Ureter (tissue), 1 donor: ENCODE data around the gene CLIC1. TPM values are rescaled to one million over a fixed set of nuclear protein-coding genes. Genes with fewer than 3 reads are reported as not detected.

Source experiments
- DNase-seq: peaks from one replicate; pipeline ENCODE4 v3.0.0-alpha.2; 2020; ENCODE audit warnings: low spot score
- total RNA-seq: library from RNA; stranded (reverse); gene quantifications from one replicate; pipeline ENCODE4 v1.2.4, GENCODE V29; 2023
- donor health status: DM: yes; HTN: yes; CAD: no.

CLIC1 gene
- total RNA-seq, 1 donor from 2014 or later, result 276 TPM

DNA sequence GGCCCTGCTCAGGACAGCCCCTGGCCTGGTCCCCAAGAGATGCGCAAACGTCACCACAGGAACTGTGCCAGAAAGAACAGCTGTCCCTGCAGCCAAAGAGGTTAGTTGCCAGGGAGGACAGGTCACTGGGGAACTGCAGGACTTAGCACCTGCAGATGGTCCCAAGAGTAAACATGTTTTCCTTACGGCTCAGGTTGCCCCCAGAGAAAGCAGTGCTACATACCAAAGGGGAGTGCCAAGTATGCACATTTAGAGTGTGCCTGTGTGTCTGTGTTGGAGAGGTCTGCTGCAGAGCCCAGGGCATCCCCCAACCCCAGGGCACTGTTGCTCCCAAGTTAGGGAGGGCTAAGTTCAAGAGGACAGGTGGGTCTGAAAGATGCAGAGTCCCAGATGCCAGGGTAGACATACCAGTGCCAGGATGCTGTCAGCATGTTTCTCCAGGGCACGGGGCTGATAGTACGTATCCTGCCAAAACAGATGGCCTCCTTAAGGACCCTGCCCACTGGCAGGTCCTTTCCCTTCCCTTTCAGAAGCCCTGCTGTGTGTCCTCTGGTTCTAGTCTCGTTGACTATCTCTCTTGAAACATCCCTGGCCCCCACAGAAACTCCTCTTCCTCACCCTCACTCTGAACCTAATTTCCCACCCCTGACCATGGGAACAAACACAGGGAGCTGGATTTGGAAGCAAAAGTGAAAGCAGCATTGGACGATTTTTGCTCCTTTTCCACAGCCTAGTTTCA, 34.5 kb downstream of the CLIC1 start:
- no peak for DNase-seq

DNA sequence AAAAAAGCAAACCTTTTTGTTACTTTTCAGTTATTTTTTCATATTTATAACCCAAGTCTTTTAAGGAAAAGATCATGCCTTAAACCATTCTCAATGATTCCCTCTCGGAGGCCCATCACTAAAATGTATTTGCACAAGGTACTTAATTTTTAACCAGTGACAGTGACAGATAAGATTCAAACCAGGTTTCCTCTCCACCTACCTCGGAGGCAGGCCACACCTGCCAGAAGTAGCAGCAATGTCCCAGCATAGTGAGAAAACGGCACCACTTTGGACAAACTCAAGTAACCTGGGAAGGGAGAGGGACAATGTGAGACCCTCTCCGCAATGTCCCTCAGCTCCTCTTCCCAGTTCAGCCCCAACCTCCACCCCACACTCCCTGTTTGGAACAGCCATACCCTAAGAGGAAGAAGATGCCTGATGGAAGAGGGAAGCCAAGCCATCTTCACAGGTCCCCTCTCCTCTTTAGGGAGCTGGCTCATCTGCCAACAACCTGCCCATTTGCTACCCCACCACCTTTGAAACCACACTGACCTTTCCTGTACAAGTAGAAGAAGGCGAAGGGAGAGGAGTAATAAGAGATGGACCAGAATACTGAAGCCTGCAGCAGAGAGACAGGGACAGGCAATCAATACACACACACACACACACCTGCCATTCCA, 35.5 kb downstream of the CLIC1 start:
- DNase-seq, result no peak

DNA sequence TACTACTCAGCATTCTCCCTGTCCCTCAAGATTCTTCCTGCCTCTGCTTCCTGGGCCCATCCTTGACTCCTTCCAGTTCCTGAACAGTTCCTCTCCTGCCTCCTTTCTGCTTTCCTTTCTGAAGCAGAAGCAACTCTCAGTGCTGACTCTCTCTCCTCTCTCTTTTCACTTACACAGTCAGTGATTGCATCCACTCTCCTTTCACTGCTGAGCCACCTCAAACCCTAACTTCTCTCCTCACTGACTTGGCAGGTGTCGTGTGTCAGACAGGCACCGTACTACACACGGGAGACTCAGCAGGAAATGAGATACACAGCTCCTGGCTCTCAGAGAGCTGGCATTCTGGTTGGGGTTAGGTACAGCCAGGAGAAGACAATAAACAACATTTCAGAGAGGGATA, 38.8 kb downstream of the CLIC1 start:
- DNase-seq, result no peak

DNA sequence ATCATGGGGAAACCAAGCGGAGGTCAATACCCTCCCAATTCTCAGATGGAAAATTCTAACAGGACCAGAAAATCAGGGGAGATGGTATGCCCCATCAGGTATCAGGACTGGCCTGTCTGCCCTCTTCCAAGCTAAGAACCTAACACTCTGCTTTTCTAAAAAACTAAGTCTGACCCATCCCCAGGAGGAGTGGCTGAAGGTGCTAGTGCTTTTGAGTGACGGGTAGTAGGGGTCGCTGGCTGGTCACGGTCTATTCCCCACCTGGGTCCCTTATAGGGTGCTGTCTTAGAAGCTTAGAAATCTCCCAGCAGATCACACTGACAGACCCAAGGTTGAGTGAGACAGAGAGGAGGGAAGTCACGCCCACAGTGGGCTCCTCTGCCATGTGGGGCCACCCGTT, 42.8 kb downstream of the CLIC1 start:
- no peak for DNase-seq

DNA sequence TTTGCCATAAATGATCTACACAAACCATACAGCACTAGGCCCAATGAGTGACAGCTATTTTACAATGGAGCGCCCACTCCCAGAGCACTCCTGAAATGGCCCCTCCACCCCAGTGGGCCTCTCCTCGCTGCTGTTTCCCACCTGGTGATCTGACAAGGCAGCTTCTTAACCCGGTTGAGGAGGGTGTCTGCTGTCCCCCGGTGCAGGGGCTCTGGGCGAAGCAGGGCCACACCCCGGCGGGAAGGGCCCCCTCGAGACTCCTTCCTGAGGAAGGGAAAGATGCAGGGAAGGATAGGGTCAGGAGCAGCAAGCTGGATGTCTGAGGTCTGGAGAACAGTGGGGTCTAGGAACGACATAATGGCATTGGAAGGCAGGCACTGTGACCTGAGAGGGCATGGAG, 43.4 kb downstream of the CLIC1 start:
- DNase-seq, result no peak

DNA sequence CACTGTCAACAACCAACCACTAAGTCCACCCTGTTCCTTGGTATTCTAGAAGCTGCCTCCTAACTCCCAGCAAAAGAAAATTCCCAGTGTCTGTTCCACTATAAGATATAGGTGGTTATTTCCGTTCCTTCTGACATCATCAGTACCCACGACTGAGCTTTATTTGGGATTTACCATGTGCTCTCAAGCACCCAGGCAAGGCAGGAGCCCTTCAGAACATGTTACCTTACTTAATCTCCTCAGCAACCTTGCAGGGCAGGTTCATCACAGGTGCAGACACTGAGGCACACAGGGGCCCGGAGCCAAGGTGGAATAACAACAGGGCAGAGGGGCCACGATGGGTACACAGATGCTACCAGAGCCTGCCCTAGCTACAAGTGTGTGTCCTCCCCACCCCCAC, 44.0 kb downstream of the CLIC1 start:
- no peak for DNase-seq

DNA sequence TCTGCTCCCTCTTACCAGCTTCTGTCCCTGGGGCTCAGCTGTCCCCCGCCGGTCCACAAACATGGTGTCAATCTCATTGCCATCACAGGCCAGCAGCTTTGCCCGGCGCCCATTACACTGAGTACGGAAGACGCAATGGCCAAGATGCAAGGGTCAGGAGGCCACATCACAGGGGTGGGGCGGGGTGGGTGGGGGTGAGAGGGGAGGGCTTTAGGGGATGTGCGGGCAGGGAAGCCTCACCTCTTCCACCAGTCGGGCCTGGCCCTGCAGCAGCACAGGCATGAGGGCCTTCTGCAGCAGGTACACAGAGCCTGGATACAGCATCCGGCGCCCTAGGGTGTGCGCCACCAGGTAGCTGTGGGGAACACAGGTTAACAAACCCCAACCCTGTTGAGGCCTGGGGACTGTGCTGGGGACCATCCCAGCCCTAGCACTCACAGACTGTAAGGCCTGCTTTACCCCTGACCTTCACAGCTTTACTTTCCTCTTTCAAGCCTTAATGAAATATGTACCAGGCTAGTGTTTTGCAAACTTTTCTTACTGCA, 44.7 kb downstream of the CLIC1 start:
- DNase-seq, result no peak

DNA sequence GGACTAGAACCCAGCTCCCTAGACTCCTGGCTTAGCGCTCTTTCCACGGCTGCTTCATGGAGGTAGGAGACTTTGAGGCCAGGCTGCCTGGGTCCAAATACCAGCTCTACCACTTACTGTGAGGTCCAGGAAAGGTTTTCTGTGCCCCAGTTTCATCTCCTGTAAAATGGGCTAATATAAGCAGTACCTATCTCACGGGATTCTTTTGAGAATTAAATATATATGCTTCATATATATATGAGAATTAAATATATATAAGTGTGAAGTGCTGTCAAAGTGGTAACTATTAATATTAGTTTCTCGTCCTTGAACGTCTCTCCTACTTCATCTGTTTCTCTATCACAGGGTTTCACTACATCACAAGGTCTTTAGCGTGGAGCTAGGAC, 45.3 kb downstream of the CLIC1 start:
- DNase-seq, result no peak

DNA sequence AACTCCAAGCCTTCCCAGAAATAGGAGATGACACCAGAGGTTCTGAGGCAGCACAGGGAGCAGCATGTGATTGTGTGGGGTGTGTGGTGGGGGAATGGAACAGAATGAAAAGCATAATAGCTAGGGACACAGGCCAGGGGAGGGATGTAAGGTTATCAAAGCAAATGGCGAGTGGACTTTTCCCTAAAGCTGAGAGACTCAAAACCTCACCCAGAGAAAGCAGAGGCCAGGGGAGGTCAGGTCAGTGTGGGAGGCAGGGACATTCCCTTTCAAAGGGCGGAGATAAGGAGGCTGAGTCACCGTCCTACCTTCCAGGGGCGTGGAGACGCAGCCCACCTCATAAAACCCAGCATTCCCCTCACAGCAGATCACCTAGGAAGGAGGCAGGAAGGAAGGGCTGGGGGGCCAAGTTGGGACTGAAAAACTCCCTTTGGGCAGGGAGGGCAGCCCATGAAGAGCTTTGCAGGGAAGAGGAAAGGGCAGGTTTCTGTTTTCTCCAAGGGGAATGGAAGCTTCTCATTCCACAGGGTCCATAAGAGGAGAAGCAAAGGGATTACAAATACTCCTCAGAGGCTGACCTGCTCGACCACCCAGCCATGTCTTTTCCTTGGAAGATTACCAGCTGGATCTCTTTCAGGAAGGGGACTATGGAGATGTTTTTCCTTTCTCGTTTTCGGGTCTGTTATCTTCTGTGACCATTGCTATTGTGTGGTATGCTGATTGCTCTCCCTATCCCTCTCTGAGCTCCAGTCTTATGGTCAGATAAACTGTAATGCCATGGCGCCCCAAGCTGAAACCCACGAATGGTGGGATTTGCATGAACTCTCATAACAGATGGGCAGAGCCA, 45.9 kb downstream of the CLIC1 start:
- no peak for DNase-seq

DNA sequence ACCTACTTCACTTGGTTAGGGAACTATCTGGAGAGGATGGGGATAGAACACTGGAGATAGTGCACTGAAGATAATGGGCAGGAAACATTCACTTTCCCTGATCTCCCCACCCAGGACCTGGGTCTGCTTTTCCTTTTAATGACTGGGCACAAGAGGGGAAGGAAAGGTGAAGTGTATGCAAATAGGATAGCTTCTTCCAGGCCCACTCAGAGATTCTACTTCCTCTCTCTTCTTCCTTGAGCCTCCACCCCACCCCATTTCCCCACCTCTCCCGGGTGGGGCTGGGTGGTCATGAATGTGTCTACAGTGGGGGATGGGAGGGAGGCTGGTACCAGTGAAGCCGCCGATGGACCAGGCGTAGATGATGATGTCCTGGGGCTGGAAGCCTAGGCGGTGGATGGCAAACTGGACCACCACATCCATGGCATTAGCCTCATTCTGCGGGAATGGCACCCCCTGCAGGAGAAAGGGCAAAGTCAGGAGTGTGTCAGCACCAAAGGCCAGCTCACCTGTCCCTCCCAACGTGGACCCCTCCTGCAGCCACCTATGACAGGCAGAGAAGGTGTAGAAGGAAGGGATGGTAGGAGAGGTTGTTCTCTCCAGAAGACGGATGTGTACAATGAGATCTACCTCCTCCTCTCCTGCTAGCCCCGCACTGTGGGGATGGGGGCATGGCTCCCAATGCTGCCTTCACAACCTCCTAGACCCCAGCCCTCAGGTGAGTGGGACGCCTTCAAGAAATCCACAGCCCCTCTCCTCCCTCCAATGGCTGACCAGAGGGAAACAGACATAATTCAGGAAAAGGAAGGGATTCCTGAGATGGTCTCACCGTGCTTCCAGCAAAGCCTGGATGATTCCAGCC, 46.9 kb downstream of the CLIC1 start:
- no peak for DNase-seq

DNA sequence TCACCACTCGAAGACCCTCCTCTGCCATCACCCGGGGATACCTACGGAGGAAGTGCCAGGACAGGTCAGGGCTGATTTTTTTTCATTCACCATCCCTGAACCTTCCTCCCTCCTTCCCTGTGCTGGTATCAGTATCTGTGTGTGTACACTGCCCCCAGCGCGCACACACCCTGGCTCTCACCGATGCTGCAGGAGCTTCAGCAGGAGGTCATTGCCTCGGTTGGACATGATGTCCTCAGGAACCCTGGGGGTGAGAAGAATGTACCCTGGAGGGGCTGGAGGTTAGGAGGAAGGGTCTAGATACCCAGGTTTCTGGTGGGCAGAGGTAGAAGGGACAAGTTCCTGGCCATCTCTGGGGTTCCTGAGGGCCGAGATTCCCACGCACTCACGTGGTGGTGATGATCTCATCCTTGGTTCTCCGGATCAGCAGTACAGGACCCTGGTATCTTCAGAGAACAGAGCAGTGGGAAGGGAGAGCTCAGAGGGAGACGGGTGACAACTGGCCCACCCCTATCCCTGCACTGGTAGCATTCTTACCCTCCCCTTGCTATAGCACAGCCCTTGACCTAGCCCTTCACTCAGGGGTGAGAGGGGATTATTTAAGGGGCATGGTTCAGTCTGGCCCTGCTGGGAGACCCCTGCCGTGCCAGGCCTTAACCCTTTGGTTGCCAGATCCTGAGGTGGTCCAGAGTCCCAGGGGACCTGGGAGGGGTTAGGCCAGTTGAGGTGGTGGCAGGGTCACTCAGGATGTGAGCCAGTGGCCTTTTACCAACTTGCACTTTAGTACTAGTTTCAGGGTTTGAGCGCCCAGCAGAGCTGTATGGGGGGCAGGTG, 48.3 kb downstream of the CLIC1 start:
- no peak for DNase-seq

DNA sequence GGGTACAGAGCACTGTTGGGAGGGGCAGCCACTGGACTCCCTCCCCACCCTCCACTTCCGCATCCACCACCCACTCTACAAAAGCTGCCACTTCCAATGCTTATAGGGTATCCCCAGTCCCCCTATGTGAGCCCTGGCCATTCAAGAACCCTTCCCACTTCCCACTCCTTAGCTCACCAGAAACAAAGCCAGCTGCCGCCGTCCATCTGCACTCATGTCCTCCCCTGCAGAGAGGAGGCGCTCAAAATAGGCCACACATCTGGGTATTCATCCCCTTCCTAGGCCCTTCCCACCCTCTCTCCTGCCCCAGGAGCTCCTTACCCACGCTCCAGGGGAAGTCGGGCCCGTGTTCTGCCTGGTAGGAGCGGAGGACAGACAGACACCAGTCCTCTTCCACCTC, 49.0 kb downstream of the CLIC1 start:
- no peak for DNase-seq

DNA sequence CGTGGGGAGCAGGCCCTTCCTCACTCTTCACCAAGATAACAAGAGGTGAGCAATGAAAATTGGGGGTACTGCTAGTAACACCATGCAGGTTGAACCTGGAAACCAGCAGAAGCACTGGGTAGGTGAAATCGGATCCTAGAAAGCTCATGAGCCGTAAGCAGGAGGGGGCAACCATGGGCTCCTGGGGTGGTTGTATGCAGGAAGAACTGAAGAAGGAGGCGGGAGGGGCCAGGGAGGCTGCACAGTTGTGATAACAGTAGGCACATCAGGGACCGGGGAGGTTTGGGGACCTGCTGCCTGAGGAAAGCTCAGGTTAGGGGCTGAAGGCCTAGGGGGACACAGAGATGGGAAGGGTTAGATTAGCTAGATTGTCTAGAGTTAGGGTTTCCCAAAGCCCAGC, 49.8 kb downstream of the CLIC1 start:
- no peak for DNase-seq

DNA sequence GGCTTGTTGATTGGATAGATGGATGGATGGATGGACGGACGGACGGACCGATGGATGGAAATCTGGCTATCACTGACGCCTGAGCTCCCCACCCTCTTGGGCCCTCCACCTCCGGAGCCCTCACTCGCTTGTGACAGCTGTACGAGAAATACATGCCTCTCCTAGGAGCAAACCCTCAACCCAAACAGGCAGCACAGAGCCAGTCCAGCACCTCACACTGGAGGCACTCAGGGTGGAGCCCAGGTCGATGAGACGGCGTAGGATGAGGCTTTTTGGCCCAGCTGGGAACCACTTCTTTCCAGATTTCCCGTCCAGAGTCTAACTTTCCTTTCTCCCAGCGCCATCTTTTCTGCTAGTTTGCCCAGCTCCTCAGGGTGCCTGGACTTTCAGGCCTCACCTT, 52.7 kb downstream of the CLIC1 start:
- no peak for DNase-seq

DNA sequence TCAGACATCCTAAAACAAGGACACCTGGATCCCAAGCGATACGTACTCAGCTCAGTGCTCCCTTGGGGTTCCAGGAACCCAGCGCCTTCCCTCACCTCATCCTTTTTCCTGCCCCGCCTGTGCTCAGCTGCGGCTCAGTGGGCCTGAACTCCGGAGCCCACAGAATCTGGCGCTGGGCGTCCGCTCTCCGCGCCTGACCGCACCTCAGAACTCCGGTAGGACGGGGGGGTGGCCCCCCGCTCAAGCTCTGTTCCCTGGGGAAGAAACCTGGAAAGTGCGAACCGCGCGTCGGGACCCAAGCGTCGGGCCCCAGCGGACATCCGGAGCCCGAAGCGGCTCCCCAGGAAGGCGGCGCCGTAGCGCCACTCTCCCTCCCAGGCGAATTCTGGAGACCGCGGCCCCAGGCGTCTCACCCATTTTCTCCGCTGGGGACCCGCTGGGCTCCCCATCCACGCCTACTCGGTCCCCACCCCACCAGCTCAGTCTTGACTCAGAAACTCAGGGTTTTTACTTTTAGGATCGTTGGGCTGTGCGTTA, 55.1 kb downstream of the CLIC1 start:
- no peak for DNase-seq

Other genes starting within 250 kb of the CLIC1 start
- 2.9 TPM for gene MICB, start 238.4 kb downstream of the CLIC1 start, total RNA-seq
- not detected for gene MCCD1, start 207.6 kb downstream of the CLIC1 start, total RNA-seq
- gene DDX39B, start 194.5 kb downstream of the CLIC1 start, total RNA-seq, result 368 TPM
- 0.65 TPM for gene ATP6V1G2, start 189.9 kb downstream of the CLIC1 start, total RNA-seq
- gene NFKBIL1, start 188.9 kb downstream of the CLIC1 start, total RNA-seq, result 21.9 TPM
- not detected for gene LTA, start 164.2 kb downstream of the CLIC1 start, total RNA-seq
- gene TNF, start 161.0 kb downstream of the CLIC1 start, total RNA-seq, result 0.36 TPM
- gene LTB, start 154.1 kb downstream of the CLIC1 start, total RNA-seq, result 0.42 TPM
- gene LST1, start 150.3 kb downstream of the CLIC1 start, total RNA-seq, result 6.7 TPM
- not detected for gene NCR3, start 143.5 kb downstream of the CLIC1 start, total RNA-seq
- gene AIF1, start 121.3 kb downstream of the CLIC1 start, total RNA-seq, result 6.7 TPM
- 186 TPM for gene PRRC2A, start 115.8 kb downstream of the CLIC1 start, total RNA-seq
- 234 TPM for gene BAG6, start 83.9 kb downstream of the CLIC1 start, total RNA-seq
- 2.4 TPM for gene APOM, start 80.6 kb downstream of the CLIC1 start, total RNA-seq
- 21.5 TPM for gene C6orf47, start 75.8 kb downstream of the CLIC1 start, total RNA-seq
- gene GPANK1, start 71.5 kb downstream of the CLIC1 start, total RNA-seq, result 15.3 TPM
- 149 TPM for gene CSNK2B, start 70.5 kb downstream of the CLIC1 start, total RNA-seq
- gene LY6G5B, start 66.6 kb downstream of the CLIC1 start, total RNA-seq, result 20.6 TPM
- 3.0 TPM for gene LY6G5C, start 55.5 kb downstream of the CLIC1 start, total RNA-seq
- gene ABHD16A, start 33.2 kb downstream of the CLIC1 start, total RNA-seq, result 44.5 TPM
- gene LY6G6F, start 29.7 kb downstream of the CLIC1 start, total RNA-seq, result not detected
- not detected for gene LY6G6D, start 21.2 kb downstream of the CLIC1 start, total RNA-seq
- not detected for gene LY6G6C, start 14.8 kb downstream of the CLIC1 start, total RNA-seq
- gene MPIG6B, start 13.2 kb downstream of the CLIC1 start, total RNA-seq, result 0.26 TPM
- gene DDAH2, start 7.2 kb downstream of the CLIC1 start, total RNA-seq, result 33.3 TPM
- 27.8 TPM for gene MSH5, start 3.5 kb upstream of the CLIC1 start, total RNA-seq
- gene SAPCD1, start 26.1 kb upstream of the CLIC1 start, total RNA-seq, result 2.8 TPM
- gene VWA7, start 40.8 kb upstream of the CLIC1 start, total RNA-seq, result 5.5 TPM
- 105 TPM for gene VARS1, start 59.2 kb upstream of the CLIC1 start, total RNA-seq
- 35.6 TPM for gene LSM2, start 70.4 kb upstream of the CLIC1 start, total RNA-seq
- gene HSPA1L, start 78.8 kb upstream of the CLIC1 start, total RNA-seq, result 1.7 TPM
- gene HSPA1A, start 79.0 kb upstream of the CLIC1 start, total RNA-seq, result 191 TPM
- 163 TPM for gene HSPA1B, start 91.2 kb upstream of the CLIC1 start, total RNA-seq
- 29.2 TPM for gene NEU1, start 126.3 kb upstream of the CLIC1 start, total RNA-seq
- 79.8 TPM for gene SLC44A4, start 142.5 kb upstream of the CLIC1 start, total RNA-seq
- gene EHMT2, start 161.2 kb upstream of the CLIC1 start, total RNA-seq, result 53.4 TPM
- 6.4 TPM for gene ZBTB12, start 165.6 kb upstream of the CLIC1 start, total RNA-seq
- gene C2, start 191.2 kb upstream of the CLIC1 start, total RNA-seq, result 17.1 TPM
- 41.4 TPM for gene CFB, start 209.6 kb upstream of the CLIC1 start, total RNA-seq
- gene NELFE, start 222.4 kb upstream of the CLIC1 start, total RNA-seq, result 59.6 TPM
- gene SKIC2, start 222.6 kb upstream of the CLIC1 start, total RNA-seq, result 73.7 TPM
- 29.3 TPM for gene DXO, start 235.6 kb upstream of the CLIC1 start, total RNA-seq
- gene C4A, start 245.5 kb upstream of the CLIC1 start, total RNA-seq, result 71.1 TPM